H1 (cell line): ENCODE results near the gene SLC27A1. TPM values are rescaled to one million over a fixed set of nuclear protein-coding genes. Genes with fewer than 3 reads are reported as not detected.

Experiments used
- ATF3 ChIP-seq: IDR thresholded peaks from 2 replicates; pipeline ENCODE4 v1.6.1; 2011; ENCODE audit warnings: low read depth, mild to moderate bottlenecking, low read length; ENCODE audit not compliant: insufficient read depth
- BACH1 ChIP-seq: IDR thresholded peaks from 2 replicates; pipeline ENCODE4 v1.6.1; 2012; ENCODE audit warnings: low read length, improper control_type of control experiment
- CBX8 ChIP-seq: fragments of 300-800, 300-1000 bp; sonication (generic); IDR thresholded peaks from 2 replicates; pipeline ENCODE4 v1.7.1; 2016; ENCODE audit warnings: low read depth, low read length, borderline replicate concordance
- CHD2 ChIP-seq: IDR thresholded peaks from 2 replicates; pipeline ENCODE4 v1.6.1; 2012; ENCODE audit warnings: low read length, improper control_type of control experiment
- EGR1 ChIP-seq: IDR thresholded peaks from 2 replicates; pipeline ENCODE4 v1.6.1; 2011; ENCODE audit warnings: low read depth, low read length, borderline replicate concordance
- GABPA ChIP-seq: IDR thresholded peaks from 2 replicates; pipeline ENCODE4 v1.6.1; 2011; ENCODE audit warnings: mild to moderate bottlenecking, low read length, moderate library complexity, borderline replicate concordance; ENCODE audit not compliant: insufficient read depth
- GTF2F1 ChIP-seq: IDR thresholded peaks from 2 replicates; pipeline ENCODE4 v1.6.1; 2012; ENCODE audit warnings: low read depth, low read length, improper control_type of control experiment, borderline replicate concordance
- JUN ChIP-seq: IDR thresholded peaks from 2 replicates; pipeline ENCODE4 v1.6.1; 2011; ENCODE audit warnings: low read depth, mild to moderate bottlenecking, improper control_type of control experiment, low read length
- KDM1A ChIP-seq: fragments of 200-600, 300-600 bp; sonication (generic); IDR thresholded peaks from 2 replicates; pipeline ENCODE4 v1.7.1; 2016; ENCODE audit warnings: mild to moderate bottlenecking, low read length, borderline replicate concordance
- MAX ChIP-seq: IDR thresholded peaks from 2 replicates; pipeline ENCODE4 v1.6.1; 2012; ENCODE audit warnings: inconsistent platforms
- NRF1 ChIP-seq: IDR thresholded peaks from 2 replicates; pipeline ENCODE4 v1.6.1; 2011; ENCODE audit warnings: mild to moderate bottlenecking, low read depth, low read length, improper control_type of control experiment
- PHF8 ChIP-seq: fragments of 200-600 bp; sonication (generic); conservative IDR thresholded peaks from 2 replicates; pipeline ENCODE4 v1.7.1; 2012; ENCODE audit warnings: low read depth, mild to moderate bottlenecking, inconsistent platforms, low read length, moderate library complexity
- POLR2AphosphoS5 ChIP-seq: IDR thresholded peaks from 2 replicates; pipeline ENCODE4 v1.6.1; 2011; ENCODE audit warnings: low read depth, low read length
- RXRA ChIP-seq: IDR thresholded peaks from 2 replicates; pipeline ENCODE4 v1.6.1; 2011; ENCODE audit warnings: low read depth, mild to moderate bottlenecking, low read length, moderate library complexity; ENCODE audit not compliant: insufficient read depth
- SAP30 ChIP-seq: fragments of 300-600 bp; sonication (generic); IDR thresholded peaks from 2 replicates; pipeline ENCODE4 v1.7.1; 2012; ENCODE audit warnings: low read length, moderate library complexity, mild to moderate bottlenecking, inconsistent platforms; ENCODE audit not compliant: insufficient read depth, insufficient replicate concordance
- SIN3A ChIP-seq, 2 experiments: IDR thresholded peaks in 1 of 2; conservative IDR thresholded peaks in 1 of 2; 2 replicates each; pipeline ENCODE4 v1.6.1; 2011 to 2012; ENCODE audit warnings: low read length in 2 of 2, improper control_type of control experiment in 1 of 2, low read depth in 1 of 2, mild to moderate bottlenecking in 1 of 2
- SIRT6 ChIP-seq: IDR thresholded peaks from one replicate; pipeline ENCODE4 v1.7.1; 2012; ENCODE audit warnings: low read length, inconsistent platforms
- SP1 ChIP-seq: IDR thresholded peaks from 2 replicates; pipeline ENCODE4 v1.6.1; 2011; ENCODE audit warnings: low read depth, low read length
- SP4 ChIP-seq: IDR thresholded peaks from 2 replicates; pipeline ENCODE4 v1.6.1; 2012; ENCODE audit warnings: low read length, inconsistent platforms
- SRF ChIP-seq: IDR thresholded peaks from 2 replicates; pipeline ENCODE4 v1.6.1; 2011; ENCODE audit warnings: mild to moderate bottlenecking, low read depth, low read length, moderate library complexity
- SUZ12 ChIP-seq: fragments of 200-600 bp; sonication (generic); IDR thresholded peaks from 2 replicates; pipeline ENCODE4 v1.6.1; 2012; ENCODE audit warnings: mild to moderate bottlenecking, inconsistent platforms, low read length, moderate library complexity, mixed read lengths
- polyA plus RNA-seq, 7 experiments: library from polyadenylated mRNA; depleted of rRNA in 3 of 7; stranded (reverse) in 5 of 7; unstranded in 2 of 7; fragments of >200 nt in 5 of 7; fragments of 200-250 nt in 2 of 7; gene quantifications; 1 replicate in 5 of 7; 2 replicates in 1 of 7; 4 replicates in 1 of 7; pipeline versions ENCODE4 v1.2.1 to v1.2.3, GENCODE V29; 2011 to 2013; ENCODE audit warnings: missing spikeins in 2 of 7, mixed read lengths in 2 of 7
- total RNA-seq: library from RNA; stranded (reverse); fragmentation: NEBNext Ultra II Directional; extraction: Animal tissue kit (Norgen Biotek cat#: 25700); gene quantifications from 2 replicates; pipeline ENCODE4 v1.2.1, GENCODE V29; 2021

SLC27A1 gene
- total and polyA plus RNA-seq, 2 of the 8 experiments (the other 6 are each of a cell fraction or from before 2014, with no cell fraction given) = 7.5 to 9.1 TPM

GRCh38 chr19:17470068-17470841 lies at the start of gene SLC27A1 (continued):
- no peak for TF ChIP-seq NRF1
- TF ChIP-seq BACH1 = peak; percentile 82
- TF ChIP-seq SIRT6 = no peak
- no peak for TF ChIP-seq GTF2F1
- no peak for TF ChIP-seq CHD2
- TF ChIP-seq RXRA = no peak
- peak; percentile 65 for TF ChIP-seq PHF8
- TF ChIP-seq POLR2AphosphoS5 = no peak; the same call in 1 of the 2 replicates
- peak; percentile 78; the same call in 1 of the 2 replicates for TF ChIP-seq SP1
- no peak for TF ChIP-seq GABPA
- TF ChIP-seq JUN = no peak
- TF ChIP-seq MAX = peak; percentile 36
- TF ChIP-seq SIN3A (conservative IDR thresholded peaks at IDR 0.05 in 1 of 2, IDR thresholded peaks at IDR 0.05 in 1 of 2; ENCODE audit: low read depth in 1 of 2, low read length in 2 of 2) = peak in 1 of 2 experiments; percentile 52; a peak in 2 of 4 replicates
- no peak for TF ChIP-seq CBX8
- peak; percentile 79; the same call in 1 of the 2 replicates for TF ChIP-seq EGR1
- peak; percentile 5; the same call in 1 of the 2 replicates for TF ChIP-seq SUZ12
- TF ChIP-seq SRF = no peak
- TF ChIP-seq ATF3 = no peak
- TF ChIP-seq SAP30 = no peak
- no peak for TF ChIP-seq KDM1A
- TF ChIP-seq SP4 = no peak
